NCI-H82 treated with DMSO at 0.1 percent for 48 hours (cell line): ENCODE data around the gene QSOX2.
A peak's percentile ranks its signal among the peaks of the same experiment; 100 is the strongest.
"Not testable (repeated sequence)": the region's sequence is repeated elsewhere in the genome, so short reads cannot be mapped to it uniquely, and the experiment has no call there.

ENCODE experiments used
- DNase-seq: peaks from one replicate; lab custom pipeline; 2025; ENCODE audit not compliant: unreplicated experiment; lab: John Stamatoyannopoulos, UW

The QSOX2 gene

DNA sequence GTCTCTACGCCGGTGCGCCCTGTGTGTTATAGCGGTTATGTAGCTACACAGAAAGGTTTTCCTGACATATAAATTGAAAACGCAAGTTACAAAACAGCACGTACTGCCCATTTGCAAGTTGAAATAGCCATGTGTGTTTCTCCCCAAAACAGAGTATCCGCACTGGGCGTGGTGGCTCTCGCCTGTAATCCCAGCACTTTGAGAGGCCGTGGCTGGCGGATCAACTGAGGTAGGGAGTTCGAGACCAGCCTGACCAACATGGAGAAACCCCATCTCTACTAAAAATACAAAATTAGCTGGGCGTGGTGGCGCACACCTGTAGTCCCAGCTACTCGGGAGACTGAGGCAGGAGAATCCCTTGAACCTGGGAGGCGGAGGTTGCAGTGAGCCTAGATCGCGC, 21.0 kb upstream of the QSOX2 start:
- DNase-seq = not testable (repeated sequence)

DNA sequence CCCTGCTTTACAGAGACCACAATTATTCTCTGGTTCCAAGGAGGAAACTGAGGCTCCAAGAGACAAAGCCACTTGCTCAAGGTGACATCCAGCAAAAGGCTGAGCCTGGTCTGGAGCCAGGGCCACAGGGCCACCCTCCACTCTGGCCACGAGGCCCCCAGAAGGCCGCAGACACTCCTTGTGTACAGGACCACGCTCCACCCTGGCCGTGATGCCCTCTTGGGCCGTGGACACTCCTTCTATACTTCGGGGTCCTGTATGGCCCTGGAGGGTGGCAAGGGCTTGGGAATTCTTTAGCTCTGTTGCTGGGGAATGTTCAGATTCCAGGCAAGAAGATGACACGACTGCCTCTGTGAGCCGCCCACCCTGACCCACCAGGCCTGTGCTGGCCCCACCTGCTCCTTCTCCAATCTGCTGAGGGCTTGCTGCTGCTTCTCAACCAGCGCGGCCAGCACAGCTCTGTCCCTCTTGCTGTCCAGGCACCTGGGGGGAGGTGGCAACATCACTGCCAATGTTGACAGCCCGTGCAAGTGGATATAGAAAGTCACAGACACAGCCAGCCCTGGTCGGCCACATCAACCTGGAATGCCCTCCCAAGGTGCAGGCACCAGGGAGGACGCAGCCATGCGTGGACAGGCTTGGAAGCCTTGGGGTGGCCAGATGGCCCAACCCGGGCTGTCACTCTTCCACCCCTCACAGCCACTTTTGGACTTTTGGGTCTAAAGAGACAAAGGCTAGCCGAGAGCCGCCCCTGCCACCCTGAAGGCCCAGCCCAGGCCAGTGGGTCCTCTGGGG, 20.1 kb upstream of the QSOX2 start:
- DNase-seq = no peak

GRCh38 chr9:136264441-136265405, 19.1 kb upstream of the QSOX2 start:
- no peak for DNase-seq

- no peak for DNase-seq
Observed at GRCh38 chr9:136264031-136264430, 18.4 kb upstream of the QSOX2 start.

DNA sequence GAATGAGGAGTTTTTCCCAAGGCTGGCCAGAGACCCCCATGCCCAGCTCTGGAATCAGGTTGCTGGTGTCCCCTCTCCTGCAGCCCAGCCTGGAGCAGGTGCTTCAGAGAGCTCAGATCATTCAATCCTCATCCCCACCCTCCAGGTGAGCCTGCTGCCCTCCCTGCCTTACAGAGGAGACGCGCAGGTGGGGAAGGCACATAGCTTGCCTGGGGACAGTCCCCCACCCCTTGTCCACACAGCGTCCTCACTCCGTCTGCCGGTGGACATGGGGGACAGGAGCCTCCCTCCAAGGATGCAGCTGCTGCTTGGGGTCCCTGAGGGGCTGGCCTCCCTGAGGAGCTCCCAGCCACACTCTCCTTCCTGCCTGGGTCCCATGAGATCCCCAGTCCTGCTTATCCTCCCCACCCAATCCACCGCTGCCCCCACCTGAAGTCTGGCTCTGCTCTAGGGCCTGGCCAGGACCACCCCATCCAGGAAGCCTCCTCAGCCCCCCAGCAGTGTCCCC, 17.1 kb upstream of the QSOX2 start:
- DNase-seq = no peak

- DNase-seq = no peak
Observed at GRCh38 chr9:136261686-136262430, 16.2 kb upstream of the QSOX2 start.

- DNase-seq = no peak
Observed at GRCh38 chr9:136260936-136261472, 15.4 kb upstream of the QSOX2 start.

- no peak for DNase-seq
Observed at GRCh38 chr9:136260521-136260920, 14.9 kb upstream of the QSOX2 start.

- no peak for DNase-seq
Observed at GRCh38 chr9:136259836-136260235, 14.2 kb upstream of the QSOX2 start.

- DNase-seq = no peak
Observed at GRCh38 chr9:136259517-136259813, 13.9 kb upstream of the QSOX2 start.

DNA sequence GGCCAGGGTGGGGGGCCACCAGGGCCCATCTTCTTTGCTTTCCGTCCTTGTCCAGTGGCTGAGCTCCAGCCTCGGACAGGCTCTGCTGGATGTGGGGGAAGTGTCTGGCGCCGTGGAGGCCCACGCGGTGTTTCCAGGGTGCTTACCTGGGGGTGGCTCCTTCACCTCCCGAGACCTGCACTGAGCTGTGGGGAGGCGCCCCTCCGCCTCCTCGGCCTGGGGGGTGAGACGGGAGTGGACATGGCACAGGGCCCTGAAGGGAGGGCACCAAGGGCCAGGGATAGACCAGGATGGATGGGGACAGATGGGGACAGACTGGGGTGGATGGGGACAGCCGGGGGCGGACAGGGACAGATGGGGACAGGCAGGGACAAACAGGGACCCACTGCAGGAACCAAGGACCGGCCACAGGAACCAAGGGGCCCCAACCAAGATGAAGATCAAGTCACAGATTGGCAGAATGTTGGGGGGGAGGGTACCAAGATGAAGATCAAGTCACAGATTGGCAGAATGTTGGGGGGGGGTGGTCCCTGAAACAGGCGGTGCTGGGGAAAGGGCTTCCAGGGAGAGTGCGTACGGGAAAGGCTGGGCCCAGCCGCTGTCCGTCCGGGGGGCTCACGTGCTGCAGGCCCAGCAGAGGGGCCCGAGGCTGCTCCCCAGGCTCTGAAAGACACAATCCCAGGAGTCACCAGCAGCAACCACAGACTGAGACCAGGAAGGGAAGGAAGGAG, 13.3 kb upstream of the QSOX2 start:
- peak; percentile 15 for DNase-seq

DNA sequence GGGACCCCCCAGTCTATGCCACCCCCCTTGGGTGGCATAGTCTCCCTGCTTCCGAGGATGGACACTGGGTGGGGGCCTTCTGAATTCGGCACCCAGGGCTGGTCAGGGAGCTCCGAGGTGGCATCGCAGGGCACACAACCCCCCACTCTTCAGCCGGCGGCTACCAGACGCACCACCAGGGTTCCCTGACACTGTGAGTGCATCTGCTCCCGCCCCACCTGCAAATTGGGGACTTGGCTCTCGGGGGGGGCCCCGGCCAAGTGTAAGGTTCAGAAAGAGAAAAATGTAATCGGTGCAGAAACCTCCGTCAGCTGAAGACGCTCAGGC, 12.7 kb upstream of the QSOX2 start:
- no peak for DNase-seq

DNA sequence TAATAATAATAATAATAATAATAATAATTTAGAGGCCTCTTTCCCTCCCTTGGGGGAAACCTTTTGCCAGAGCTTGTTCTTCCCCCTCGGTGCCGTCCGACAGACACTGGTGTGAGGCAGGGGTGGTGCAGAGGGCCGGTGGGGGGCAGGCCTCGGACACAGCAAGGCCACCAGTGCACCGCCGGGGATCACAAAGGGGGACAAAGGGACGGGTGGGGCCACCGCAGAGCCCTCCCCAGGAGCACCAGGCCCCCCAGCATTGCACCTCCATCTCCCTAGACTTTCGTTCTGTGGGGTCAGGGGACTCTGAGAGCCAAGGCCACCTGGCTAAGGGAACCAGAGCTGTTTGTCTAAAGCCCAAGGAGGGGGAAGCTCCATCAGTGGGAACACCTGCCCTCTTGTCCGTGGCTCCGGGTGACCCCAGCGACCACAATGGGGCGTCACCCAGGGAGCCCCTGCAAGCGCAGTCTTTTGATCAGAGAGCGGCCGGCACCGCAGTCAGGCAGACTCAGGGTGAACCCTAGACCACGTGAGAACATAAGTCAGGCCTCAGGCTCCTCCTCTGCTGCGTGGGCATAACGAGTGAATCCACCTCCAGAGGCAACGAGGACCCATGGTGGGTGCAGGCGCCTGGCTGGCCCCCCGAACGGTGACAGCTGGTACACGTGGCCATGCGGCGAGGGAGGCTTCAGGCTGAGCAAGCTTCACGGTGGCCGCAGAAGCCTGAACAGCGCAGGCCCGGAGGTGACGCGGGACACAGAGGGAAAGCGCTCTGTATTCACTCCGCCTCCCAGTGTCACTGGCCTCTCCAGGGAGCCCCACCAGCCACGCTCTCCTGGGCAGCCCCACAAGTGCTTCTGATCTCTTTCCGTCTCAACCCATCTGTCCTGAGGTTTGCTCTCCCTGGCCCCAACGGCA, 12.0 kb upstream of the QSOX2 start:
- no peak for DNase-seq

GRCh38 chr9:136255896-136256890, 10.6 kb upstream of the QSOX2 start:
- no peak for DNase-seq

DNA sequence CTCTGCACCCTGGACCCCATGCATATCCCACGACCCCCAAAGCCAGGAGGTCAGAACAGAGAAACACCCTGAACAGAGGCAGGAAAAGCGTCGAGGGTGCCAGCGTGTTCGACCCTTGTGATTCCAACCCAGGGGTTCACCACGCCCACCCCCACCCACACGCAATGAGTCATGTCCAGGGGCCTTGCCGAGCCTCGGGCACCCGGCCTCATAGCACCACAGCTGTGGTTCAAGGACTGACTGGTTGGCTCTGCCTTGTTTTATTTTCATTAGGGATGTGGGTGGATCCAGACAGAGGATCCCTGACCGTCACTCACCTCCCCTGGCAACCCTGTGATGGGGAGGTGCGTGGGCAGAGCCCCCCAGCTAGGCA, 9.5 kb upstream of the QSOX2 start:
- no peak for DNase-seq

DNA sequence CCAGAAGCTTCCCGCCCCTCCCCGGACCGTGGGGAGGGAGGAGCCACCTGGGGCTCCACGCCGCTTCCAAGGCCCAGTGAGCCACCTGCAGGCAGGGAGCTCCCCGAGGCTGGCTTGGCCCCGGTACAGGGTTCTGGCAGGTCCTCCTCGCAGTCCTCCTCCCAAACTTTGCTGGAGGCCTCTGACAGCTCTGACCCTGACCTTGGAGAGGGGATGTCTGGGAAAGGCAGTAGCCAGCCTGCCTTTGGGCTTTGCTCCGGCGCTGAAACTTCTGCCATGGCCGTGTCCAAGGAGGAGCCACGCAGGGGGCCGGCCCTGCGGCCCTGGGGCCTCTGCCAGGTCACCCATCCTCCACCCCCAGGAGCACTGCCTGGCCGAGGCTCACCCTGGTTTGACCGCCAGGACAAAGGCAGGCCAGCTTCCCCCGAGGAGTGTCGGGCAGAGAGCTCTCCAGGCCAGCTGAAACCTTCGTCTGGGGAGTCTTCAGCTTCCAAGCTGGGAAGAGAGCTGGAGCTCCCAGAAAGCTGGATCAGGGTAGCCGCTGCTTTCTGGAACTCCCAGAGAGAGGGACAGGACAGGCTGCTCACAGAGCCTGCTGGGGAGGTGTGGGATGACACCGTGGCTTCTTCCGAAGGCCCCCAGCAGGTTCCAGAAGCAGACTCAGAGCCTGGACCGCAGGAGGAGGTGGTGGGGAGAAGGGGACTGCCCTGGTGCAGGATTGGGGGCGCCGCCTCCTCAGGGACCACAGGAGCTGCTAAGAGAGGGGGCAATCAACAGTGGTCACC, 9.0 kb upstream of the QSOX2 start:
- no peak for DNase-seq

DNA sequence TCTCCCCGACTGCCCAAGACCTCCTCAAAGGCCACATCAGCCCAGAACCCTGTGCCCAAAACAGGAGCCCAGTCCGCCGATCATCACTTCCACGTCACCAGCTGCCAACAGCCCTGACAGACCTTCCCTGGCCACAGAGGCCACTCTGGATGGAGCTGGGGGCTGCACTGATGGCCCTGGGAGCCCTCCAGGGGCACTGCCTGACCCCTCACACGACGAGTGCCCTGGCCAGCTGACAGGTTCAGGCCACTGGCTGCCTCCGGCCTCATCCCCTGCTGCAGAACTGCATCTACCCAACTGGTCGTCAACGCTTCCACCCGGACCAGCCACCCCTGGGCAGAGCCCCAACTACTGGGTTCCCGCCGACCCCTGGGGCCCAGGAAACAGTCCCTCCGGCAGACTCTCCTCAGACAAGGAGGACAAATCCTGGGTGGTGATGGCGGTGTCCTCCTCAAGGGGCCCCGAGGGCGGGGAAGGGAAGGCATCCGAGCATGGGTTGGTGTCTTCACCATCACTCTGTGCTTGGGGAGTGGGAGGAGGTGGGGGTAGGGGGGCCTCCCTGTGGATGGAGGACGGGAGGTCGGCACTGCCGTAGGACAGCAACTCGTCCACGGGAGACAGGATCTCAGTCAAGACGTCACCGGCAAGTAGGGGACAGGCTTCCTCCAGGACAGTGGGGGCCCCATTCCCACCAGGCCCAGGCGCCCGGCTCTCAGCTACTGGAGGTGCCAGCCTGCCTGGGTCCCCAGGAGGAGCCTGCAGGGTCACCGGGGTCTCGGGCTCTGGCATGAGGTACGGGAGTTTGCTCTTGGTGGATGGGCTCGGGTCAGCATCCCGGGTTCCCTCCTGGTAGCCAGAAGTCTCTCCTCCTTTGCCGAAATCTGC, 7.9 kb upstream of the QSOX2 start:
- no peak for DNase-seq
